IPS-20b (cell line): ENCODE data around the gene SCOC.

ENCODE experiments used
- H3K27ac ChIP-seq: one replicate; pipeline ENCODE4 v1.5.1; 2013; ENCODE audit warnings: low read length
- H3K27me3 ChIP-seq: 2 replicates; pipeline ENCODE4 v1.6.1; 2013; ENCODE audit warnings: mild to moderate bottlenecking, low read length, inconsistent platforms; ENCODE audit not compliant: insufficient read depth
- H3K36me3 ChIP-seq: 2 replicates; pipeline ENCODE4 v1.6.1; 2013; ENCODE audit warnings: low read depth, mild to moderate bottlenecking, inconsistent platforms, low read length, moderate library complexity; ENCODE audit not compliant: insufficient read depth
- H3K4me1 ChIP-seq: 2 replicates; pipeline ENCODE4 v1.6.1; 2013; ENCODE audit warnings: mild to moderate bottlenecking, control low read depth, inconsistent platforms, low read length, moderate library complexity; ENCODE audit not compliant: insufficient read depth
- H3K4me3 ChIP-seq: 2 replicates; pipeline ENCODE4 v1.5.1; 2013; ENCODE audit warnings: mild to moderate bottlenecking, low read length, inconsistent platforms
- H3K9ac ChIP-seq: 2 replicates; pipeline ENCODE4 v1.6.1; 2013; ENCODE audit warnings: low read depth, mild to moderate bottlenecking, inconsistent platforms, low read length, moderate library complexity
- H3K9me3 ChIP-seq: 2 replicates; pipeline ENCODE4 v1.6.1; 2013; ENCODE audit warnings: mild to moderate bottlenecking, low read depth, low read length, inconsistent platforms; ENCODE audit not compliant: insufficient read depth

SCOC gene

GRCh38 chr4:140344101-140344500 lies 29.3 kb upstream of the SCOC start:
- H3K27me3 ChIP-seq: no peaks in the 10 kb centered on the region; the same call in 1 of the 2 replicates
- H3K36me3 ChIP-seq: no peaks in the 10 kb centered on the region
- no peak overlapping the region for H3K4me3 ChIP-seq
- peak overlapping the region; percentile 34; the same call in 1 of the 2 replicates for H3K9ac ChIP-seq
- no peak overlapping the region for H3K27ac ChIP-seq
- no peaks in the 10 kb centered on the region for H3K9me3 ChIP-seq
- peaks cover 16% of the 10 kb centered on the region; the same call in 1 of the 2 replicates for H3K4me1 ChIP-seq

- H3K9ac ChIP-seq: peak overlapping the region; percentile 34; the same call in 1 of the 2 replicates
- H3K27ac ChIP-seq: no peak overlapping the region
- no peaks in the 10 kb centered on the region for H3K9me3 ChIP-seq
- H3K4me1 ChIP-seq: peaks cover 20% of the 10 kb centered on the region; the same call in 1 of the 2 replicates
- no peaks in the 10 kb centered on the region; the same call in 1 of the 2 replicates for H3K27me3 ChIP-seq
- H3K36me3 ChIP-seq: no peaks in the 10 kb centered on the region
- no peak overlapping the region; the same call in 1 of the 2 replicates for H3K4me3 ChIP-seq
These were observed 28.8 kb upstream of the SCOC start for GRCh38 chr4:140344621-140345020.

GRCh38 chr4:140346136-140346535 lies 27.3 kb upstream of the SCOC start:
- H3K9me3 ChIP-seq: no peaks in the 10 kb centered on the region
- no peaks in the 10 kb centered on the region; the same call in 1 of the 2 replicates for H3K27me3 ChIP-seq
- no peak overlapping the region for H3K27ac ChIP-seq
- peaks cover 23% of the 10 kb centered on the region; the same call in 1 of the 2 replicates for H3K4me1 ChIP-seq
- H3K9ac ChIP-seq: no peak overlapping the region
- no peaks in the 10 kb centered on the region for H3K36me3 ChIP-seq
- no peak overlapping the region for H3K4me3 ChIP-seq

- no peak overlapping the region for H3K27ac ChIP-seq
- H3K27me3 ChIP-seq: no peaks in the 10 kb centered on the region; the same call in 1 of the 2 replicates
- peaks cover 16% of the 10 kb centered on the region; the same call in 1 of the 2 replicates for H3K4me1 ChIP-seq
- H3K9me3 ChIP-seq: no peaks in the 10 kb centered on the region
- no peak overlapping the region for H3K4me3 ChIP-seq
- no peaks in the 10 kb centered on the region for H3K36me3 ChIP-seq
- no peak overlapping the region for H3K9ac ChIP-seq
These were observed 23.6 kb upstream of the SCOC start for GRCh38 chr4:140349816-140350215.

- no peaks in the 10 kb centered on the region for H3K9me3 ChIP-seq
- no peaks in the 10 kb centered on the region for H3K36me3 ChIP-seq
- H3K27ac ChIP-seq: no peak overlapping the region
- H3K27me3 ChIP-seq: no peaks in the 10 kb centered on the region; the same call in 1 of the 2 replicates
- H3K4me1 ChIP-seq: peaks cover 12% of the 10 kb centered on the region; the same call in 1 of the 2 replicates
- H3K9ac ChIP-seq: no peak overlapping the region
- no peak overlapping the region for H3K4me3 ChIP-seq
These were observed 22.1 kb upstream of the SCOC start for GRCh38 chr4:140351093-140352075.

- Histone ChIP-seq H3K9ac (no peak overlapping the region), H3K4me3 (no peak overlapping the region), H3K36me3 (no peaks in the 10 kb centered on the region), H3K27me3 (no peaks in the 10 kb centered on the region), H3K27ac (no peak overlapping the region), H3K9me3 (no peaks in the 10 kb centered on the region), H3K4me1 (peaks cover 10% of the 10 kb centered on the region; the same call in 1 of the 2 replicates)
These were observed 19.7 kb upstream of the SCOC start for GRCh38 chr4:140353786-140354185.

- Histone ChIP-seq H3K9me3 (no peaks in the 10 kb centered on the region), H3K9ac (no peak overlapping the region), H3K27ac (no peak overlapping the region), H3K4me1 (no peaks in the 10 kb centered on the region; the same call in 1 of the 2 replicates), H3K27me3 (no peaks in the 10 kb centered on the region), H3K4me3 (no peak overlapping the region), H3K36me3 (no peaks in the 10 kb centered on the region)
These were observed 18.2 kb upstream of the SCOC start for GRCh38 chr4:140355288-140355687.

- Histone ChIP-seq H3K4me1 (no peaks in the 10 kb centered on the region), H3K9me3 (no peaks in the 10 kb centered on the region), H3K36me3 (no peaks in the 10 kb centered on the region), H3K9ac (no peak overlapping the region), H3K4me3 (no peak overlapping the region), H3K27ac (no peak overlapping the region), H3K27me3 (no peaks in the 10 kb centered on the region)
These were observed 15.6 kb upstream of the SCOC start for GRCh38 chr4:140357868-140358267.

- no peaks in the 10 kb centered on the region for H3K4me1 ChIP-seq
- H3K9me3 ChIP-seq: no peaks in the 10 kb centered on the region
- no peaks in the 10 kb centered on the region for H3K36me3 ChIP-seq
- no peak overlapping the region for H3K27ac ChIP-seq
- H3K27me3 ChIP-seq: no peaks in the 10 kb centered on the region
- no peak overlapping the region for H3K4me3 ChIP-seq
- no peak overlapping the region for H3K9ac ChIP-seq
These were observed 15.2 kb upstream of the SCOC start for GRCh38 chr4:140358281-140358680.

- no peak overlapping the region for H3K27ac ChIP-seq
- H3K27me3 ChIP-seq: no peaks in the 10 kb centered on the region
- H3K4me1 ChIP-seq: no peaks in the 10 kb centered on the region
- H3K9ac ChIP-seq: no peak overlapping the region
- H3K36me3 ChIP-seq: no peaks in the 10 kb centered on the region
- no peak overlapping the region for H3K4me3 ChIP-seq
- no peaks in the 10 kb centered on the region for H3K9me3 ChIP-seq
These were observed 13.7 kb upstream of the SCOC start for GRCh38 chr4:140359562-140360427.

GRCh38 chr4:140361099-140361498 lies 12.3 kb upstream of the SCOC start:
- H3K4me3 ChIP-seq: no peak overlapping the region
- no peak overlapping the region for H3K27ac ChIP-seq
- no peaks in the 10 kb centered on the region for H3K4me1 ChIP-seq
- H3K36me3 ChIP-seq: no peaks in the 10 kb centered on the region
- H3K9ac ChIP-seq: no peak overlapping the region
- no peaks in the 10 kb centered on the region for H3K27me3 ChIP-seq
- no peaks in the 10 kb centered on the region for H3K9me3 ChIP-seq
